OCI-LY7 (cell line): Measurements from ENCODE around the gene STYK1. TPM values are rescaled to one million over a fixed set of nuclear protein-coding genes. Genes with fewer than 3 reads are reported as not detected.

Source experiments
- BruUV-seq: library from RNA; stranded (reverse); fragments of 400-500 nt; replicated peaks from 2 replicates; lab custom pipeline; 2021; lab: Mats Ljungman, UMichigan
- CTCF ChIA-PET: fragments of 300-600 bp; sonication (Branson Sonifier 250); formaldehyde crosslinking; loops from one replicate; lab custom pipeline; 2022; ENCODE audit warnings: antibody characterized with exemption; ENCODE audit not compliant: unreplicated experiment; lab: Charles Lee
- POLR2A ChIA-PET: fragments of 300-600 bp; sonication (Branson Sonifier 250); formaldehyde crosslinking; loops from one replicate; lab custom pipeline; 2022; ENCODE audit warnings: antibody characterized with exemption; lab: Charles Lee
- DNase-seq: peaks from one replicate; pipeline ENCODE4 v3.0.0-alpha.2; 2015; ENCODE audit warnings: low spot score
- H2AFZ ChIP-seq: fragments of 200-600 bp; sonication (generic), shearing (Covaris generic); 2 replicates; pipeline ENCODE4 v1.6.1; 2014; ENCODE audit warnings: mild to moderate bottlenecking, antibody characterized with exemption, low read length, moderate library complexity
- H3K27ac ChIP-seq: fragments of 200-600 bp; sonication (generic); 2 replicates; pipeline ENCODE4 v1.5.1; 2014; ENCODE audit warnings: mixed run types, low read depth, mild to moderate bottlenecking, moderate library complexity, low read length, inconsistent platforms; ENCODE audit not compliant: poor library complexity, severe bottlenecking
- H3K36me3 ChIP-seq: fragments of 200-600 bp; sonication (generic); 2 replicates; pipeline ENCODE4 v1.6.1; 2014; ENCODE audit warnings: mild to moderate bottlenecking, antibody characterized with exemption, low read length, moderate library complexity, mixed read lengths; ENCODE audit not compliant: insufficient read depth
- H3K4me1 ChIP-seq: fragments of 200-600 bp; sonication (generic); 2 replicates; pipeline ENCODE4 v1.5.1; 2014; ENCODE audit warnings: mild to moderate bottlenecking, low read length; ENCODE audit not compliant: insufficient read depth, poor library complexity, severe bottlenecking
- H3K4me2 ChIP-seq: fragments of 200-600 bp; sonication (generic); 2 replicates; pipeline ENCODE4 v1.6.1; 2014; ENCODE audit warnings: mild to moderate bottlenecking, low read length
- H3K4me3 ChIP-seq: fragments of 200-600 bp; sonication (generic); 2 replicates; pipeline ENCODE4 v1.5.1; 2014; ENCODE audit warnings: mild to moderate bottlenecking, low read depth, low read length; ENCODE audit not compliant: poor library complexity, severe bottlenecking
- H3K79me2 ChIP-seq: fragments of 200-600 bp; sonication (generic); 2 replicates; pipeline ENCODE4 v1.6.1; 2016; ENCODE audit warnings: low read depth, mild to moderate bottlenecking, low read length, moderate library complexity, mixed read lengths; ENCODE audit not compliant: insufficient read depth
- H3K9me2 ChIP-seq: fragments of 200-600 bp; sonication (generic); 2 replicates; pipeline ENCODE4 v1.6.1; 2016; ENCODE audit warnings: mild to moderate bottlenecking, low read length, mixed read lengths; ENCODE audit not compliant: insufficient read depth
- H3K9me3 ChIP-seq: fragments of 200-600 bp; sonication (generic); 2 replicates; pipeline ENCODE4 v1.6.1; 2014; ENCODE audit warnings: mild to moderate bottlenecking, mixed run types, low read length, mixed read lengths
- H4K20me1 ChIP-seq: fragments of 200-600 bp; sonication (generic); 2 replicates; pipeline ENCODE4 v1.6.1; 2014; ENCODE audit warnings: mild to moderate bottlenecking, antibody characterized with exemption, low read length, moderate library complexity, mixed read lengths; ENCODE audit not compliant: insufficient read depth
- CTCF ChIP-seq: fragments of 200-600 bp; sonication (generic); conservative IDR thresholded peaks from 2 replicates; pipeline ENCODE4 v1.5.1; 2014; ENCODE audit warnings: mild to moderate bottlenecking, antibody characterized with exemption, low read length, moderate library complexity, mixed read lengths
- EZH2phosphoT487 ChIP-seq: fragments of 200-600 bp; sonication (generic); IDR thresholded peaks from 2 replicates; pipeline ENCODE4 v1.6.1; 2018; ENCODE audit warnings: low read depth, borderline replicate concordance, mild to moderate bottlenecking, mixed run types, antibody characterized with exemption, low read length, moderate library complexity, mixed read lengths
- intact Hi-C: fragments of 100-400 bp; cut with micrococcal nuclease; formaldehyde crosslinking; loops from one replicate; pipeline ENCODE4 v1.10.0; 2022; ENCODE audit not compliant: unreplicated experiment
- total RNA-seq, 2 experiments: library from RNA; depleted of rRNA in 1 of 2; stranded (reverse); fragments of >200 nt in 1 of 2; shearing (Covaris generic) in 1 of 2; gene quantifications; 2 replicates each; pipeline ENCODE4 v1.2.3, GENCODE V29; 2014 to 2022

Gene STYK1
- total RNA-seq, 2 experiments from 2014 or later = not detected

DNA sequence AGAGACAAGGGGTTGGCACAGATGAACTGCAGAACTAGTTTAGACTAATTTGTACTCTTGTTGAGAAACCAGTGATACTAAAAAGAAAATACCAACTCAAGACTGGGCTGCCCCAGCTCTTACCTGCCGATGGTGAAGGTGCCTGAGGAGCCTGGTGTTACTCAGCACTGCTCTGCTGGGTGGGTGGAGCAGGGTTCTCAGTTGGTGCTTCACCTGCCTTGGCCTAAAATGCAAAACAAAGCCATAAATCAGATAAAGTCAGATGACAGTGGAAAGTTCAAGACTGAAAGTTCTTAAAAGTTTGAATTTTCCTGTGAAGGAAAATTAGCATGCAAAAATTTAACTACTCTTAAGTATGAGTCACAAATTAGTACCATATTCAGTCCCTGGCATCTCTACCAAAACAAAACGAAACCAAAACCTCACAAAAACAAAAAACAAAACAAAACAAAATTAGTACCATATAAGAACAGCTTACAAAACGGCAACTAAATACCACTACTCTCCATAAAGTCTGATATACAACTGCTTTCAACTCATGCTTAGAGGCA is 27.4 kb upstream of the STYK1 start:
- DNase-seq = no peak
- Histone ChIP-seq H3K4me2 (no peak overlapping the region), H3K9me2 (no peaks in the 10 kb centered on the region), H3K4me3 (no peak overlapping the region), H2AFZ (no peak overlapping the region), H3K79me2 (no peaks in the 10 kb centered on the region), H3K36me3 (peaks cover 97% of the 10 kb centered on the region), H3K27ac (no peak overlapping the region), H3K9me3 (no peaks in the 10 kb centered on the region), H3K4me1 (no peaks in the 10 kb centered on the region), H4K20me1 (no peaks in the 10 kb centered on the region)
- intact Hi-C loops = no loop called here
- TF ChIP-seq EZH2phosphoT487 = no peak
- no peak for TF ChIP-seq CTCF
- POLR2A ChIA-PET = interaction anchor here (2.3 kb wide), 1 partner anchor 17 kb away, joined by 8 read pairs; no protein-coding TSS in a partner anchor
- BruUV-seq = no TSS peak
- CTCF ChIA-PET = no interaction called here

- H3K9me3 ChIP-seq = no peaks in the 10 kb centered on the region
- TF ChIP-seq CTCF = no peak
- H3K9me2 ChIP-seq = no peaks in the 10 kb centered on the region
- H3K79me2 ChIP-seq = no peaks in the 10 kb centered on the region
- H3K4me2 ChIP-seq = no peak overlapping the region
- H2AFZ ChIP-seq = no peak overlapping the region
- no peak overlapping the region for H3K4me3 ChIP-seq
- no peak for DNase-seq
- no peak overlapping the region for H3K27ac ChIP-seq
- POLR2A ChIA-PET = interaction anchor here (2.3 kb wide), 1 partner anchor 18 kb away, joined by 8 read pairs; no protein-coding TSS in a partner anchor
- intact Hi-C loops = no loop called here
- CTCF ChIA-PET = no interaction called here
- no peaks in the 10 kb centered on the region for H3K4me1 ChIP-seq
- H4K20me1 ChIP-seq = no peaks in the 10 kb centered on the region
- H3K36me3 ChIP-seq = peaks cover 97% of the 10 kb centered on the region
- BruUV-seq = no TSS peak
Measured at GRCh38 chr12:10700581-10700980, 26.7 kb upstream of the STYK1 start.

DNA sequence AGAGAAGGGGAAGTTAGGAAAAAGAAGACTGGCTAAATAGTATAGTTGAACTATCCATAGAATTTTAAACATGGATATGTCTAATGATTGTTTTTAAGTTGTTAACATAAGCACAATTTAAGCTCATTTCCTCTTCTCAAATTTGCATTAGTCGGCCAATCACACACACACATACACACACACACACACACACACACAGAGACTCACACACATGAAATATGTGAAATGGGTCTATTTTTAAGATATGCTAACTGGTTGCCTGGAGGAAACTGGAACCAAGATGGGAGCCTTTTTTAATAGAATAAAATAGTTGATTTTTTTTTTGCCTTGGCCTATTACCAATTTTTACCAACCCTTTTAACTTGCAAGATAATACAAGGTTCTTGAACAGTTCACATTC is 24.0 kb upstream of the STYK1 start:
- Histone ChIP-seq H3K9me2 (no peaks in the 10 kb centered on the region), H3K4me1 (no peaks in the 10 kb centered on the region), H3K9me3 (no peaks in the 10 kb centered on the region), H3K36me3 (peaks cover 79% of the 10 kb centered on the region), H3K27ac (no peak overlapping the region), H3K4me2 (no peak overlapping the region), H3K79me2 (no peaks in the 10 kb centered on the region), H3K4me3 (no peak overlapping the region), H4K20me1 (no peaks in the 10 kb centered on the region), H2AFZ (no peak overlapping the region)
- intact Hi-C loops = no loop called here
- ChIA-PET POLR2A (interaction anchor here (0.6 to 1.7 kb wide), 4 partner anchors 13 to 1280 kb away, joined by 3 to 6 read pairs (median 4); no protein-coding TSS in a partner anchor), CTCF (no interaction called here)
- no peak for TF ChIP-seq CTCF
- no peak for DNase-seq
- BruUV-seq = no TSS peak
